Thymus (tissue), 11 donors: ENCODE data around the gene FMN1. TPM values are rescaled to one million over a fixed set of nuclear protein-coding genes. Genes with fewer than 3 reads are reported as not detected.

Experiments used
- DNase-seq, 9 donors: peaks; one replicate each; pipeline ENCODE4 v3.0.0-alpha.2; 2013; ENCODE audit warnings: low spot score in 9 of 9, low read depth in 6 of 9, missing footprints in 1 of 9
- H3K27ac ChIP-seq, 2 donors: one replicate each; pipeline ENCODE4 v1.5.1; 2013; ENCODE audit warnings: control low read depth in 1 of 2, low read depth in 1 of 2, low read length in 1 of 2, mild to moderate bottlenecking in 1 of 2, moderate library complexity in 1 of 2
- H3K27me3 ChIP-seq, 2 donors: one replicate each; pipeline ENCODE4 v1.5.1; 2013; ENCODE audit warnings: low read length in 1 of 2; ENCODE audit not compliant: control insufficient read depth in 2 of 2, insufficient read depth in 1 of 2
- H3K36me3 ChIP-seq, 2 donors: one replicate each; pipeline ENCODE4 v1.5.1; 2013; ENCODE audit warnings: low read length in 1 of 2, mild to moderate bottlenecking in 1 of 2, moderate library complexity in 1 of 2; ENCODE audit not compliant: control insufficient read depth in 2 of 2, insufficient read depth in 2 of 2
- H3K4me1 ChIP-seq, 2 donors: one replicate each; pipeline ENCODE4 v1.5.1; 2013; ENCODE audit warnings: low read length in 2 of 2; ENCODE audit not compliant: control insufficient read depth in 2 of 2, insufficient read depth in 2 of 2
- H3K4me3 ChIP-seq, 2 donors: one replicate each; pipeline ENCODE4 v1.5.1; 2013; ENCODE audit warnings: low read length in 2 of 2, control low read depth in 1 of 2, mild to moderate bottlenecking in 1 of 2
- H3K9me3 ChIP-seq, 2 donors: one replicate each; pipeline ENCODE4 v1.5.1; 2013; ENCODE audit warnings: low read length in 1 of 2, mild to moderate bottlenecking in 1 of 2; ENCODE audit not compliant: control insufficient read depth in 2 of 2, insufficient read depth in 1 of 2
- WGBS: extraction: QIAGEN DNeasy Blood & Tissue Kit; methylation state at CpG from one replicate; pipeline ENCODE4 v1.1.7; 2013; 5-methylcytosine and 5-hydroxymethylcytosine counted together
- polyA plus RNA-seq: library from polyadenylated mRNA; stranded (reverse); fragments of 200-250 nt; gene quantifications from one replicate; pipeline ENCODE4 v1.2.3, GENCODE V29; 2013
- total RNA-seq: library from RNA; stranded (reverse); fragments of 120-200 nt; gene quantifications from one replicate; pipeline ENCODE4 v1.2.4, GENCODE V29; 2013
- donor health status: healthy.

FMN1 gene
- total and polyA plus RNA-seq, 2 donors: 2.6 to 24.8 TPM

- H3K27ac ChIP-seq: no peak overlapping the region
- peaks cover 0 to 3% of the 10 kb centered on the region in 2 donors for H3K4me1 ChIP-seq
- no peaks in the 10 kb centered on the region for H3K36me3 ChIP-seq
- no peak for DNase-seq
- WGBS: 95% methylated on average over 5 of the region's 5 CpGs
- peaks cover 2 to 4% of the 10 kb centered on the region in 2 donors for H3K27me3 ChIP-seq
- no peaks in the 10 kb centered on the region for H3K9me3 ChIP-seq
- no peak overlapping the region for H3K4me3 ChIP-seq
These were observed 6.4 kb downstream of the FMN1 start for GRCh38 chr15:33188159-33188558.

DNA sequence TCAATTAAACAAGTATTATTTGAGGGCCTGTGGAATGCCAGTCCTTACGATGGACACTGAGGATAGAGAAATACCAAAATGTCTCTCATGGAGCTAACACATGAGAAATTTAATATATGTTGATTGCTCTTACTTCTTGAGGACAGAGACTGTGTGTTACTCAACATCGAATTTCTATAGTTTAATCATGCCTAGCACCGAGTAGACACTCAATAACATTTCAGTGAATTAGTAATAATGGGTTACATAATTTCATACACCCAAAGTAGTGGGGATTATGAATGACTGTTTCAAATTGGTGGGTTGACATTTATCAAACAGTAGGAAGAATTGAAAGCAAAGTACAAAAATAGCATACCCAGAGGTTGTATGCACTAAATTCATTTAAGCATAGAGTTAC, 11.2 kb downstream of the FMN1 start:
- no peaks in the 10 kb centered on the region for H3K27me3 ChIP-seq
- H3K4me3 ChIP-seq: no peak overlapping the region
- H3K4me1 ChIP-seq: peaks cover 0 to 3% of the 10 kb centered on the region in 2 donors
- H3K27ac ChIP-seq: no peak overlapping the region
- DNase-seq: no peak
- no peaks in the 10 kb centered on the region for H3K9me3 ChIP-seq
- WGBS: 98% methylated on average over 3 of the region's 3 CpGs
- no peaks in the 10 kb centered on the region for H3K36me3 ChIP-seq

GRCh38 chr15:33182926-33183325, 11.6 kb downstream of the FMN1 start:
- no peaks in the 10 kb centered on the region for H3K9me3 ChIP-seq
- H3K27ac ChIP-seq: no peak overlapping the region
- H3K27me3 ChIP-seq: no peaks in the 10 kb centered on the region
- no peak overlapping the region for H3K4me3 ChIP-seq
- 48% methylated on average over 2 of the region's 2 CpGs for WGBS
- H3K4me1 ChIP-seq: peaks cover 0 to 3% of the 10 kb centered on the region in 2 donors
- no peaks in the 10 kb centered on the region for H3K36me3 ChIP-seq
- no peak for DNase-seq

DNA sequence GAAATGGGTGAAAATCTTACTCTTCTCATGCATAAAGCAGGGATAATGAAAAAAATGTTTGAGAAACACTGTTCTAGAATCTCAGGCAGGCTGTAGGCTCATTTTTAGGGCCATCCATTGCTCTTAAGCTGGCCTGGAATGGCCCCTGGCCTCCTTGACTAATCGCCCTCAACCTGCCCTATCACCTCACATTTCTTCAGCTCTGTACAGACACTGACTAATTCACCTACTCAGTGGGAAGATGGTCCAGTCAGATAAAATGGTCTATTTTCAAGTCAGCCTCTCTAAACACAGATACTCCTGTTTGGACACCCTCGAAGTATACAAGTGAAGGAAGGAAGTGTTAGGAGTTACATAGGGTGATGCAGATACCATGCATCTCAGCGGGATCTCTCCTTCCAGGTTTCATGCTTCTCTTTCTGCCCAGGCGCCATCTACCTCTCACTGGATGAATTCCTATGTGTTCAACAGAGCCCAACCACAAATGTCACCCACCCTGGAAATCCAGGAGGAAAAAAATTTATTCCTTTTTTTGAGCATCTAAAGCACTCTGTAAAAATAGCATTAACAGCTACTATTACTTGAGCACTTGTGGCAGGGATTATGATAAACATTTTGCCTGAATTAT, 12.1 kb downstream of the FMN1 start:
- Histone ChIP-seq H3K27me3 (no peaks in the 10 kb centered on the region), H3K36me3 (no peaks in the 10 kb centered on the region), H3K4me3 (no peak overlapping the region), H3K4me1 (peaks cover 0 to under 1% of the 10 kb centered on the region in 2 donors), H3K9me3 (no peaks in the 10 kb centered on the region), H3K27ac (no peak overlapping the region)
- no peak for DNase-seq
- WGBS: 90% methylated on average over 4 of the region's 4 CpGs

- Histone ChIP-seq H3K27me3 (no peaks in the 10 kb centered on the region), H3K27ac (no peak overlapping the region), H3K9me3 (no peaks in the 10 kb centered on the region), H3K36me3 (no peaks in the 10 kb centered on the region), H3K4me3 (no peak overlapping the region), H3K4me1 (no peaks in the 10 kb centered on the region)
- no peak for DNase-seq
- 97% methylated on average over 5 of the region's 5 CpGs for WGBS
These were observed 14.6 kb downstream of the FMN1 start for GRCh38 chr15:33179874-33180273.

DNA sequence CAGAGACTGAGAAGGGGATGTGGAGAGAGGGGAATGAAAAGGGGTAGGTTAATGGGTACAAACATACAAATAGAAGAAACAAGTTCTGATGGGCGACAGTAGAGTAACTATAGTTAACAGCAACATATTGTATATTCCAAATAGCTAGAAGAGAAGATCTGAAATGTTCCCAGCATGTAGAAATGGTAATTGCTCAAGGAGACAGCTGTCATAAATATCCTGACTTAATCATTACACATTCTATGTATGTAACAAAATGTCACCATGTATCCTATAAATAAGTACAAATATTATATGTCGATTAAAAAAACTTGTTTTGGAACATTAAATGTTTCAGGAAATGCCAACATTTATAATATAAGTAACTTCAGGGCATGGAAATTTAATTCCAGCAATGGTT, 23.3 kb downstream of the FMN1 start:
- H3K27me3 ChIP-seq: no peaks in the 10 kb centered on the region
- H3K4me1 ChIP-seq: no peaks in the 10 kb centered on the region
- H3K27ac ChIP-seq: no peak overlapping the region
- no peaks in the 10 kb centered on the region for H3K9me3 ChIP-seq
- H3K36me3 ChIP-seq: no peaks in the 10 kb centered on the region
- no peak for DNase-seq
- 98% methylated on average over 2 of the region's 2 CpGs for WGBS
- no peak overlapping the region for H3K4me3 ChIP-seq

DNA sequence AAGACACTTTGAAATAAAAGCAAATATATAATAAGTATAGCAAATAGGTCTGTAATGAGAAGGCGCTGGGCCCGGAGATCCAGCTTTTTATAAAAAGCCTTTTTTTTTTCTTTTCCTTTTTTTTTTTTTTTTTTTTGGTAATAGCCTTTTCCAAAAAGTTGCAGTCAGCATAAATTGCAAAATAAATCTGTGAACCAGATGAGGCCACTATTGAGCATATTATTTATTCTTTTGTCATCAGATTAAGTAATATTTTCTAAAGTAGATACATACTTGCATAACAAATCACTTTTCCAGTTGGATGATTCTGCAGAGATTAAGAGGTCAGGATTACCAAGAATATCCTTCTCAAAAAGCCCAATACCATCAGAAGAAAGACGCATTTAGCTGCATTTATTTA, 24.9 kb downstream of the FMN1 start:
- H3K27me3 ChIP-seq: no peaks in the 10 kb centered on the region
- no peak overlapping the region for H3K4me3 ChIP-seq
- 97% methylated on average over 3 of the region's 3 CpGs for WGBS
- H3K27ac ChIP-seq: no peak overlapping the region
- no peaks in the 10 kb centered on the region for H3K36me3 ChIP-seq
- no peaks in the 10 kb centered on the region for H3K9me3 ChIP-seq
- no peak for DNase-seq
- H3K4me1 ChIP-seq: no peaks in the 10 kb centered on the region

DNA sequence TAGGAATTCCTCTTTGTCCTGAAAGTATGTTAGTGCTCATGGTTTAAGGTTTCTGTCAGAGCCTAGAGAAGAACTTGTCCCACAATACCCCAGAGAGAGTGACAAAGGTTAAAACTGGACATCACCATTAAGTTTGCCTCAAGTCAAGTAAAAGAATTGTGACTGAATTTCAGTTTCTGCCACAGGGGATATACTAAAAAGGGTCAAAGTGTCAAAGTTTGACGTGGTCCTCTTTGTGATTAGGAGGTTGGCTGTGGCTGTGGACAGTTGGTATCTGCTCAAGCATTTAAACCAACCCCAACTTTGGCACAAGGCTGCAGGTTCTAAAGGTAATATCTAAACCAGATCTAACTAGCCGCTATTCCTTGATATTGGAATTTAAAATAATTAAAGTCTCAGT, 26.1 kb downstream of the FMN1 start:
- H3K4me3 ChIP-seq: no peak overlapping the region
- WGBS: 93% methylated on average over 2 of the region's 2 CpGs
- DNase-seq: no peak
- no peaks in the 10 kb centered on the region for H3K36me3 ChIP-seq
- H3K9me3 ChIP-seq: no peaks in the 10 kb centered on the region
- H3K27ac ChIP-seq: no peak overlapping the region
- H3K27me3 ChIP-seq: no peaks in the 10 kb centered on the region
- no peaks in the 10 kb centered on the region for H3K4me1 ChIP-seq

- no peak for DNase-seq
- WGBS: 95% methylated on average over 3 of the region's 3 CpGs
- Histone ChIP-seq H3K27me3 (no peaks in the 10 kb centered on the region), H3K27ac (no peak overlapping the region), H3K36me3 (no peaks in the 10 kb centered on the region), H3K9me3 (no peaks in the 10 kb centered on the region), H3K4me1 (no peaks in the 10 kb centered on the region), H3K4me3 (no peak overlapping the region)
These were observed 30.7 kb downstream of the FMN1 start for GRCh38 chr15:33163816-33164215.

GRCh38 chr15:33161209-33161608, 33.3 kb downstream of the FMN1 start:
- no peak overlapping the region for H3K4me3 ChIP-seq
- H3K27ac ChIP-seq: no peak overlapping the region
- no peaks in the 10 kb centered on the region for H3K9me3 ChIP-seq
- no peaks in the 10 kb centered on the region for H3K36me3 ChIP-seq
- DNase-seq: no peak
- no peaks in the 10 kb centered on the region for H3K4me1 ChIP-seq
- WGBS: 97% methylated on average over 3 of the region's 3 CpGs
- no peaks in the 10 kb centered on the region for H3K27me3 ChIP-seq
